Mesenchymal stem cell (in vitro differentiated cells and primary cell): ENCODE measurements around the gene TRAF2.
"Not testable (repeated sequence)": the region's sequence is repeated elsewhere in the genome, so short reads cannot be mapped to it uniquely, and the experiment has no call there.

Experiments used
- DNase-seq: peaks from one replicate; pipeline ENCODE4 v3.0.0-alpha.2; 2013
- H2AFZ ChIP-seq: one replicate; pipeline ENCODE4 v1.6.1; 2013; ENCODE audit warnings: low read depth, mild to moderate bottlenecking, control low read depth, inconsistent platforms, low read length, moderate library complexity
- H2AK5ac ChIP-seq: 2 replicates; pipeline ENCODE4 v1.6.1; 2013; ENCODE audit warnings: low read length, moderate library complexity, mild to moderate bottlenecking, inconsistent platforms; ENCODE audit not compliant: severe bottlenecking
- H2BK120ac ChIP-seq: one replicate; pipeline ENCODE4 v1.6.1; 2013; ENCODE audit warnings: low read depth, mild to moderate bottlenecking, inconsistent platforms, low read length, moderate library complexity
- H2BK12ac ChIP-seq, 2 experiments: one replicate each; pipeline ENCODE4 v1.6.1; 2013; ENCODE audit warnings: inconsistent platforms in 2 of 2, low read length in 2 of 2, mild to moderate bottlenecking in 2 of 2, moderate library complexity in 2 of 2, control low read depth in 1 of 2
- H2BK15ac ChIP-seq: one replicate; pipeline ENCODE4 v1.6.1; 2013; ENCODE audit warnings: mild to moderate bottlenecking, low read depth, inconsistent platforms; ENCODE audit not compliant: poor library complexity, severe bottlenecking
- H2BK5ac ChIP-seq: 2 replicates; pipeline ENCODE4 v1.6.1; 2013; ENCODE audit warnings: low read depth, mild to moderate bottlenecking, low read length, control low read depth, inconsistent platforms; ENCODE audit not compliant: poor library complexity, severe bottlenecking
- H3K14ac ChIP-seq, 2 experiments: one replicate each; pipeline ENCODE4 v1.6.1; 2013; ENCODE audit warnings: inconsistent platforms in 2 of 2, low read length in 2 of 2, control low read depth in 1 of 2, mild to moderate bottlenecking in 1 of 2, moderate library complexity in 1 of 2
- H3K18ac ChIP-seq, 2 experiments: one replicate each; pipeline ENCODE4 v1.6.1; 2013; ENCODE audit warnings: inconsistent platforms in 2 of 2, low read length in 2 of 2, control low read depth in 1 of 2, low read depth in 1 of 2, mild to moderate bottlenecking in 1 of 2
- H3K23ac ChIP-seq, 2 experiments: one replicate each; pipeline ENCODE4 v1.6.1; 2013; ENCODE audit warnings: inconsistent platforms in 2 of 2, low read length in 2 of 2, mild to moderate bottlenecking in 2 of 2, moderate library complexity in 2 of 2, control low read depth in 1 of 2
- H3K27ac ChIP-seq: 2 replicates; pipeline ENCODE4 v1.5.1; 2013; ENCODE audit warnings: mild to moderate bottlenecking, moderate library complexity, low read length, control low read depth, inconsistent platforms; ENCODE audit not compliant: poor library complexity, severe bottlenecking
- H3K27me3 ChIP-seq, 2 experiments: 2 replicates each; pipeline versions ENCODE4 v1.6.1 to v1.7.0; 2013; ENCODE audit warnings: low read length in 2 of 2, mild to moderate bottlenecking in 2 of 2, moderate library complexity in 2 of 2, control low read depth in 1 of 2, inconsistent platforms in 1 of 2; ENCODE audit not compliant: control insufficient read depth in 1 of 2, insufficient read depth in 1 of 2
- H3K36me3 ChIP-seq, 2 experiments: 2 replicates each; pipeline versions ENCODE4 v1.6.1 to v1.7.0; 2013; ENCODE audit warnings: low read length in 2 of 2, control low read depth in 1 of 2, inconsistent platforms in 1 of 2, low read depth in 1 of 2, mild to moderate bottlenecking in 1 of 2; ENCODE audit not compliant: insufficient read depth in 2 of 2, control insufficient read depth in 1 of 2
- H3K4ac ChIP-seq, 2 experiments: one replicate each; pipeline ENCODE4 v1.6.1; 2013; ENCODE audit warnings: inconsistent platforms in 2 of 2, low read length in 2 of 2, mild to moderate bottlenecking in 2 of 2, moderate library complexity in 2 of 2, control low read depth in 1 of 2, low read depth in 1 of 2
- H3K4me1 ChIP-seq: 2 replicates; pipeline ENCODE4 v1.6.1; 2013; ENCODE audit warnings: low read depth, low read length, control low read depth; ENCODE audit not compliant: control insufficient read depth, insufficient read depth
- H3K4me2 ChIP-seq: 2 replicates; pipeline ENCODE4 v1.6.1; 2013; ENCODE audit warnings: low read length, mild to moderate bottlenecking, inconsistent platforms; ENCODE audit not compliant: poor library complexity, severe bottlenecking
- H3K4me3 ChIP-seq, 2 experiments: 2 replicates each; pipeline versions ENCODE4 v1.5.1 to v1.7.0; 2013; ENCODE audit warnings: low read length in 2 of 2, mild to moderate bottlenecking in 2 of 2, control low read depth in 1 of 2, low read depth in 1 of 2; ENCODE audit not compliant: insufficient read depth in 1 of 2
- H3K79me1 ChIP-seq: replicated peaks from 2 replicates; pipeline ENCODE4 v1.6.1; 2013; ENCODE audit warnings: mild to moderate bottlenecking, control low read depth, low read length, inconsistent platforms; ENCODE audit not compliant: poor library complexity, severe bottlenecking
- H3K9ac ChIP-seq: 2 replicates; pipeline ENCODE4 v1.7.0; 2013; ENCODE audit warnings: mild to moderate bottlenecking, low read length, moderate library complexity
- H3K9me3 ChIP-seq: 2 replicates; pipeline ENCODE4 v1.7.0; 2013; ENCODE audit warnings: mild to moderate bottlenecking, low read length; ENCODE audit not compliant: control insufficient read depth
- H4K8ac ChIP-seq: one replicate; pipeline ENCODE4 v1.6.1; 2013; ENCODE audit warnings: inconsistent platforms, mild to moderate bottlenecking, low read length, moderate library complexity
- H4K91ac ChIP-seq: one replicate; pipeline ENCODE4 v1.6.1; 2013; ENCODE audit warnings: mild to moderate bottlenecking, low read length, inconsistent platforms
- WGBS: methylation state at CpG from one replicate; pipeline ENCODE4 v1.1.7; 2013; ENCODE audit warnings: mixed read lengths; 5-methylcytosine and 5-hydroxymethylcytosine counted together

The TRAF2 gene

GRCh38 chr9:136863623-136864273 is 22.6 kb upstream of the TRAF2 start:
- H2BK15ac ChIP-seq = no peak overlapping the region
- H3K23ac ChIP-seq = no peak overlapping the region
- no peak overlapping the region for H3K18ac ChIP-seq
- no peaks in the 10 kb centered on the region for H3K9me3 ChIP-seq
- peaks cover 34% of the 10 kb centered on the region for H3K79me1 ChIP-seq
- H2BK5ac ChIP-seq = no peak overlapping the region
- H3K4me2 ChIP-seq = no peak overlapping the region
- H2AFZ ChIP-seq = no peak overlapping the region
- H3K4me1 ChIP-seq = peaks cover 21% of the 10 kb centered on the region
- no peak overlapping the region for H3K27ac ChIP-seq
- no peak overlapping the region for H3K14ac ChIP-seq
- peaks cover 48 to 60% of the 10 kb centered on the region in 2 experiments for H3K36me3 ChIP-seq
- H3K4ac ChIP-seq = no peak overlapping the region
- H4K8ac ChIP-seq = no peak overlapping the region
- H2BK12ac ChIP-seq = no peak overlapping the region
- no peak overlapping the region for H2AK5ac ChIP-seq
- no peak for DNase-seq
- no peak overlapping the region for H2BK120ac ChIP-seq
- H3K9ac ChIP-seq = peak overlapping the region; percentile 42
- H3K27me3 ChIP-seq = no peaks in the 10 kb centered on the region
- 97% methylated on average over 12 of the region's 12 CpGs for WGBS
- no peak overlapping the region for H4K91ac ChIP-seq
- H3K4me3 ChIP-seq = no peak overlapping the region

DNA sequence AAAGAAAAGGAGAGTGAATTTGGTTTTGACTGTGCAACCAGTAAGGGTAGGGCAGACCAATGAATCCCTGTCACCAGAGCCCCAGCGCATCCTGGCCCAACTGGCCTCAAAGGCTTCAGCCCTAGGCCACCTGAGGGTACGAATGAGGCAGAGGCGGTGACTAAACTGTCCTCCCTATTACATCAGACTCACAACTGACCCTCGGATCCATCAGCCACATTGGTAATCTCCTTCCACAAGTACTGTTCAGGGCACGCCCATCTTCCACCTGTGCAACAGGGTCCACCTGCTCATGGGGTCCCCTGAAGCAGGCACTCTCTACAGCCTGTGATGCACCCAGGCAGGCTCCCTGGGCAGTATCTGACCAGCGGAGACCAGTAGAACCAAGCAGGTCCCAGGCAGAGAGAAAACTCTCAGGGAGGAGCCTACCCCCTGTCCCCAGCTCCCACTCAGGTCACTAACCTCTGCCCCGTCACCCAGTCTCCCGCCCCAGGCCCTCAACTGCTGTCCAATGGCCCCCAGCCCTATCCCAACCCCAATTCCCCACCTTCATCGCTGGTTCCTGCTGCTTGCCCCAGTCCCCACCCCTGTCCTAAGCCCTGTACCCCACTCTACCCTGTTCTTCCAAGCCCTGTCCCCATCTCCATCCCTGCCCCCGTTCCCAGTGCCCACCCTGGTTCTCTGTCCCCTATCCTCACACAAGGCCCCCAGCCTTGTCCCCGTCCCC is 21.1 kb upstream of the TRAF2 start:
- Histone ChIP-seq H2BK12ac (no peak overlapping the region), H2BK5ac (no peak overlapping the region), H3K36me3 (peaks cover 46 to 48% of the 10 kb centered on the region in 2 experiments), H3K18ac (peak overlapping the region in 1 of 2 experiments; percentile 17), H3K27ac (no peak overlapping the region), H4K91ac (peak overlapping the region; percentile 44), H3K9me3 (no peaks in the 10 kb centered on the region), H2AFZ (no peak overlapping the region), H3K4ac (no peak overlapping the region), H2BK120ac (no peak overlapping the region), H3K4me3 (peak overlapping the region; percentile 80 to 98), H3K9ac (peak overlapping the region; percentile 75), H3K79me1 (peaks cover 25% of the 10 kb centered on the region), H3K4me1 (peaks cover 10% of the 10 kb centered on the region), H2BK15ac (no peak overlapping the region), H3K4me2 (peak overlapping the region; percentile 83), H3K23ac (no peak overlapping the region), H4K8ac (no peak overlapping the region), H2AK5ac (peak overlapping the region; percentile 55), H3K14ac (no peak overlapping the region), H3K27me3 (no peaks in the 10 kb centered on the region)
- no peak for DNase-seq
- 67% methylated on average over 11 of the region's 11 CpGs for WGBS

- Histone ChIP-seq H2BK120ac (peak overlapping the region; percentile 54), H2BK12ac (peak overlapping the region in 1 of 2 experiments; percentile 37), H2BK5ac (no peak overlapping the region), H3K36me3 (peaks cover 41 to 43% of the 10 kb centered on the region in 2 experiments), H2BK15ac (no peak overlapping the region), H3K18ac (peak overlapping the region; percentile 84 to 95), H3K79me1 (peaks cover 25% of the 10 kb centered on the region), H2AK5ac (no peak overlapping the region), H3K4me3 (peak overlapping the region; percentile 80 to 98), H3K4me2 (peak overlapping the region; percentile 83), H3K9me3 (no peaks in the 10 kb centered on the region), H4K8ac (peak overlapping the region; percentile 88), H3K4ac (peak overlapping the region in 1 of 2 experiments; percentile 92), H3K4me1 (peaks cover 10% of the 10 kb centered on the region), H3K23ac (peak overlapping the region in 1 of 2 experiments; percentile 81), H3K27ac (no peak overlapping the region), H3K27me3 (no peaks in the 10 kb centered on the region), H3K14ac (peak overlapping the region in 1 of 2 experiments; percentile 89), H2AFZ (peak overlapping the region; percentile 62), H3K9ac (peak overlapping the region; percentile 86), H4K91ac (peak overlapping the region; percentile 88)
- no peak for DNase-seq
- WGBS = 1% methylated on average over 20 of the region's 20 CpGs
Observed at GRCh38 chr9:136865768-136866103, 20.6 kb upstream of the TRAF2 start.

- H4K8ac ChIP-seq, H3K18ac ChIP-seq, H3K23ac ChIP-seq, H2BK5ac ChIP-seq, H3K4ac ChIP-seq, H3K9me3 ChIP-seq, H2BK12ac ChIP-seq, H2BK15ac ChIP-seq, H2AK5ac ChIP-seq, H3K14ac ChIP-seq, H2BK120ac ChIP-seq, H3K27me3 ChIP-seq, H2AFZ ChIP-seq, H3K27ac ChIP-seq, H4K91ac ChIP-seq, DNase-seq: not testable (repeated sequence)
- WGBS = 96% methylated on average over 23 of the region's 29 CpGs
- peak overlapping the region; percentile 68 to 76 for H3K4me3 ChIP-seq
- peaks cover 10% of the 10 kb centered on the region for H3K4me1 ChIP-seq
- peaks cover 29 to 31% of the 10 kb centered on the region in 2 experiments for H3K36me3 ChIP-seq
- peak overlapping the region; percentile 33 for H3K4me2 ChIP-seq
- peak overlapping the region; percentile 86 for H3K9ac ChIP-seq
- peaks cover 19% of the 10 kb centered on the region for H3K79me1 ChIP-seq
Observed at GRCh38 chr9:136866898-136867421, 19.4 kb upstream of the TRAF2 start.
